Measurements from ENCODE around the gene TFR2. TPM values are rescaled to one million over a fixed set of nuclear protein-coding genes. Genes with fewer than 3 reads are reported as not detected.

TFR2 gene
- 10 to 100 TPM in 1 of 5 donors, 1 to 10 TPM in 3, not detected in 1; 1.2 to 11.6 (median 3.3) TPM for total RNA-seq
- polyA plus RNA-seq, result 1 to 10 TPM; 1.7 to 5.1 (median 3.1) TPM
- long read RNA-seq, donor 1, partial matches to known transcripts, result 243 of 243 reads
- long read RNA-seq, donor 1, other reads (novel, unspliced or antisense), result 0 of 243 reads
- long read RNA-seq, donor 2, partial matches to known transcripts, result 0 of 1 reads
- long read RNA-seq, donor 2, other reads (novel, unspliced or antisense), result 0 of 1 reads
- long read RNA-seq, donor 3, result 0 reads
- long read RNA-seq, donor 4, result 0 reads
- long read RNA-seq, donor 5, result 0 reads
- long read RNA-seq, donor 6, partial matches to known transcripts, result 5 of 11 reads
- long read RNA-seq, donor 6, other reads (novel, unspliced or antisense), result 0 of 11 reads
- long read RNA-seq, donor 7, partial matches to known transcripts, result 111 of 198 reads
- long read RNA-seq, donor 7, other reads (novel, unspliced or antisense), result 86 of 198 reads
- long read RNA-seq, donor 8, partial matches to known transcripts, result 0 of 1 reads
- long read RNA-seq, donor 8, other reads (novel, unspliced or antisense), result 0 of 1 reads
- long read RNA-seq, donor 9, partial matches to known transcripts, result 0 of 1 reads
- long read RNA-seq, donor 9, other reads (novel, unspliced or antisense), result 0 of 1 reads
- long read RNA-seq, donor 10, result 0 reads

GRCh38 chr7:100641463-100641859 lies at the start of gene TFR2:
TFR2 (minus strand) TSS chr7:100641552; CDS start chr7:100641509, 43 bp downstream.
- Histone ChIP-seq H3K4me3 (no peak within 1 kb of the TSS), H3K9me3 (no peaks in the 10 kb centered on the region), H3K27ac (peak within 1 kb of the TSS in 1 of 5 donors; percentile 3), H3K27me3 (peaks cover 0 to 52% (median 21%) of the 10 kb centered on the region in 3 donors), H3K36me3 (no peaks in the 10 kb centered on the region), H3K4me1 (peaks cover 0 to 7% (median 6%) of the 10 kb centered on the region in 4 donors)
- intact Hi-C loops (cut with DNase I; ENCODE audit: low total_unique reads), result no loop called here
- DNase-seq, result peak in 1 of 2 donors; percentile 65
- TF ChIP-seq POLR2AphosphoS5 (IDR thresholded peaks at IDR 0.05) (no peak), EP300 (IDR thresholded peaks at IDR 0.05) (no peak), CTCF (IDR thresholded peaks at IDR 0.05) (no peak), POLR2A (IDR thresholded peaks at IDR 0.05) (no peak)
- 17 to 31% (median 26%) methylated on average over 9 to 10 of the region's 10 CpGs for WGBS, 5 donors

GRCh38 chr7:100689230-100690135 lies 48.1 kb upstream of the TFR2 start:
- H3K4me3 ChIP-seq, result no peak overlapping the region
- H3K9me3 ChIP-seq, result no peaks in the 10 kb centered on the region
- 81 to 87% (median 86%) methylated on average over 16 to 18 of the region's 18 CpGs for WGBS, 5 donors
- peaks cover 40 to 56% (median 53%) of the 10 kb centered on the region in 4 donors for H3K36me3 ChIP-seq
- H3K27ac ChIP-seq, result no peak overlapping the region
- H3K4me1 ChIP-seq, result peaks cover 34 to 68% (median 53%) of the 10 kb centered on the region in 4 donors
- no peaks in the 10 kb centered on the region for H3K27me3 ChIP-seq
- peak in 1 of 2 donors; percentile 9 for DNase-seq
- no peak for TF ChIP-seq EP300 (IDR thresholded peaks at IDR 0.05)
- no peak for TF ChIP-seq POLR2A (IDR thresholded peaks at IDR 0.05)
- no peak for TF ChIP-seq CTCF (IDR thresholded peaks at IDR 0.05)
- TF ChIP-seq POLR2AphosphoS5 (IDR thresholded peaks at IDR 0.05), result no peak
- intact Hi-C loops (cut with DNase I; ENCODE audit: low total_unique reads), result no loop called here

- peaks cover 33 to 66% (median 50%) of the 10 kb centered on the region in 4 donors for H3K4me1 ChIP-seq
- TF ChIP-seq EP300 (IDR thresholded peaks at IDR 0.05) (no peak), POLR2A (IDR thresholded peaks at IDR 0.05) (no peak), CTCF (IDR thresholded peaks at IDR 0.05) (no peak), POLR2AphosphoS5 (IDR thresholded peaks at IDR 0.05) (no peak)
- WGBS, 5 donors, result 81 to 89% (median 84%) methylated on average over 14 to 16 of the region's 16 CpGs
- no peak for DNase-seq
- H3K27me3 ChIP-seq, result no peaks in the 10 kb centered on the region
- no peak overlapping the region for H3K4me3 ChIP-seq
- peaks cover 51 to 67% (median 64%) of the 10 kb centered on the region in 4 donors for H3K36me3 ChIP-seq
- no peak overlapping the region for H3K27ac ChIP-seq
- H3K9me3 ChIP-seq, result no peaks in the 10 kb centered on the region
- intact Hi-C loops (cut with DNase I; ENCODE audit: low total_unique reads), result no loop called here
Observed at GRCh38 chr7:100688326-100688860, 47.0 kb upstream of the TFR2 start.
